A375 (cell line): ENCODE data around the gene SPACA6. TPM values are rescaled to one million over a fixed set of nuclear protein-coding genes. Genes with fewer than 3 reads are reported as not detected.

Source experiments
- small RNA-seq: library from RNA; depleted of rRNA; stranded (forward); fragments of <200 nt; gene quantifications from one replicate; pipeline ENCODE3, GENCODE V24; 2014
- total RNA-seq: library from RNA; depleted of rRNA; stranded (reverse); fragments of >200 nt; shearing (Covaris generic); gene quantifications from 2 replicates; pipeline ENCODE4 v1.2.3, GENCODE V29; 2014; rRNA removed

The SPACA6 gene
- total RNA-seq = 3.8 and 8.1 TPM in 2 replicates

GRCh38 chr19:51693260-51693659, at the start of gene SPACA6:
SPACA6 (plus strand) TSS chr19:51693330; CDS start chr19:51693527, 197 bp downstream.

GRCh38 chr19:51646730-51647129, 46.4 kb upstream of the SPACA6 start, which contains the start of gene SIGLEC14:
SIGLEC14 (minus strand) TSS chr19:51646825; CDS start chr19:51646759, 66 bp downstream.

GRCh38 chr19:51751655-51752054, 58.5 kb downstream of the SPACA6 start, which contains the start of gene FPR1:
FPR1 (minus strand) TSS chr19:51751878; CDS start chr19:51746994, 4,884 bp downstream.

Small RNAs within 50 kb of the gene (small RNA-seq; reads per million reads assigned to genes)
- not detected for gene AC018755.2
- not detected for gene MIR125A
- gene MIR99B = not detected
- not detected for gene MIRLET7E

Other genes starting within 250 kb of the SPACA6 start
- not detected in 2 replicates for gene SIGLEC8, start 234.9 kb upstream of the SPACA6 start, total RNA-seq
- not detected in 2 replicates for gene CEACAM18, start 214.8 kb upstream of the SPACA6 start, total RNA-seq
- not detected in 2 replicates for gene SIGLEC12, start 191.5 kb upstream of the SPACA6 start, total RNA-seq
- gene SIGLEC6, start 161.7 kb upstream of the SPACA6 start, total RNA-seq = not detected in 2 replicates
- gene ZNF175, start 122.0 kb upstream of the SPACA6 start, total RNA-seq = 2.3 and 3.4 TPM in 2 replicates
- not detected in 2 replicates for gene SIGLEC5, start 62.9 kb upstream of the SPACA6 start, total RNA-seq
- gene SIGLEC14, start 46.5 kb upstream of the SPACA6 start, total RNA-seq = not detected in 2 replicates
- not detected in 2 replicates for gene HAS1, start 30.7 kb downstream of the SPACA6 start, total RNA-seq
- not detected in 2 replicates for gene FPR1, start 58.5 kb downstream of the SPACA6 start, total RNA-seq
- gene FPR2, start 67.8 kb downstream of the SPACA6 start, total RNA-seq = 0.03 TPM in 1 of 2 replicates, not detected in the other
- not detected in 2 replicates for gene FPR3, start 101.8 kb downstream of the SPACA6 start, total RNA-seq
- gene ZNF577, start 194.6 kb downstream of the SPACA6 start, total RNA-seq = 6.2 and 11.5 TPM in 2 replicates
- gene ZNF649, start 211.7 kb downstream of the SPACA6 start, total RNA-seq = 4.4 and 6.9 TPM in 2 replicates
- gene ZNF613, start 234.1 kb downstream of the SPACA6 start, total RNA-seq = 1.5 and 1.7 TPM in 2 replicates